Measurements from ENCODE around the gene GDPD5. TPM values are rescaled to one million over a fixed set of nuclear protein-coding genes. Genes with fewer than 3 reads are reported as not detected.
"Not testable (repeated sequence)": the region's sequence is repeated elsewhere in the genome, so short reads cannot be mapped to it uniquely, and the experiment has no call there.

GDPD5 gene
- total RNA-seq, 1 donor from 2014 or later: 36.6 TPM

- Histone ChIP-seq H3K9me3 (no peaks in the 10 kb centered on the region), H3K4me3 (no peak overlapping the region), H3K27me3 (no peaks in the 10 kb centered on the region), H3K4me1 (no peaks in the 10 kb centered on the region), H3K36me3 (no peaks in the 10 kb centered on the region), H3K27ac (no peak overlapping the region)
- no peak for TF ChIP-seq POLR2A (IDR thresholded peaks at IDR 0.05)
- no peak for TF ChIP-seq POLR2AphosphoS5 (IDR thresholded peaks at IDR 0.05; ENCODE audit: insufficient read depth in 1 of 2, low read depth in 1 of 2)
- no peak for TF ChIP-seq CTCF (IDR thresholded peaks at IDR 0.05)
- intact Hi-C loops (cut with DNase I): no loop called here
- no peak for DNase-seq (ENCODE audit: extremely low spot score in 2 of 2)
Measured at GRCh38 chr11:75421902-75422247, 103.9 kb downstream of the GDPD5 start.

- Histone ChIP-seq H3K27ac (no peak overlapping the region), H3K4me1 (no peaks in the 10 kb centered on the region), H3K27me3 (no peaks in the 10 kb centered on the region), H3K4me3 (no peak overlapping the region), H3K36me3 (no peaks in the 10 kb centered on the region), H3K9me3 (no peaks in the 10 kb centered on the region)
- no peak for DNase-seq (ENCODE audit: extremely low spot score in 2 of 2)
- intact Hi-C loops (cut with DNase I): no loop called here
- TF ChIP-seq POLR2A (IDR thresholded peaks at IDR 0.05): no peak
- TF ChIP-seq CTCF (IDR thresholded peaks at IDR 0.05): no peak
- no peak for TF ChIP-seq POLR2AphosphoS5 (IDR thresholded peaks at IDR 0.05; ENCODE audit: insufficient read depth in 1 of 2, low read depth in 1 of 2)
Measured at GRCh38 chr11:75421035-75421602, 104.6 kb downstream of the GDPD5 start.

GRCh38 chr11:75420224-75421034 lies 105.3 kb downstream of the GDPD5 start:
- Histone ChIP-seq H3K27me3 (no peaks in the 10 kb centered on the region), H3K4me3 (no peak overlapping the region), H3K4me1 (no peaks in the 10 kb centered on the region), H3K9me3 (no peaks in the 10 kb centered on the region), H3K36me3 (no peaks in the 10 kb centered on the region), H3K27ac (no peak overlapping the region)
- TF ChIP-seq CTCF (IDR thresholded peaks at IDR 0.05) (no peak), POLR2AphosphoS5 (IDR thresholded peaks at IDR 0.05; ENCODE audit: insufficient read depth in 1 of 2, low read depth in 1 of 2) (no peak), POLR2A (IDR thresholded peaks at IDR 0.05) (no peak)
- DNase-seq (ENCODE audit: extremely low spot score in 2 of 2): no peak
- intact Hi-C loops (cut with DNase I): no loop called here

- Histone ChIP-seq H3K9me3 (no peaks in the 10 kb centered on the region), H3K36me3 (peaks cover 0 to under 1% of the 10 kb centered on the region in 2 donors), H3K4me1 (no peaks in the 10 kb centered on the region), H3K27me3 (no peaks in the 10 kb centered on the region), H3K4me3 (no peak overlapping the region), H3K27ac (no peak overlapping the region)
- intact Hi-C loops (cut with DNase I): no loop called here
- DNase-seq (ENCODE audit: extremely low spot score in 2 of 2): no peak
- TF ChIP-seq POLR2AphosphoS5 (IDR thresholded peaks at IDR 0.05; ENCODE audit: insufficient read depth in 1 of 2, low read depth in 1 of 2) (no peak), POLR2A (IDR thresholded peaks at IDR 0.05) (no peak), CTCF (IDR thresholded peaks at IDR 0.05) (no peak)
Measured at GRCh38 chr11:75413864-75414263, 111.9 kb downstream of the GDPD5 start.

DNA sequence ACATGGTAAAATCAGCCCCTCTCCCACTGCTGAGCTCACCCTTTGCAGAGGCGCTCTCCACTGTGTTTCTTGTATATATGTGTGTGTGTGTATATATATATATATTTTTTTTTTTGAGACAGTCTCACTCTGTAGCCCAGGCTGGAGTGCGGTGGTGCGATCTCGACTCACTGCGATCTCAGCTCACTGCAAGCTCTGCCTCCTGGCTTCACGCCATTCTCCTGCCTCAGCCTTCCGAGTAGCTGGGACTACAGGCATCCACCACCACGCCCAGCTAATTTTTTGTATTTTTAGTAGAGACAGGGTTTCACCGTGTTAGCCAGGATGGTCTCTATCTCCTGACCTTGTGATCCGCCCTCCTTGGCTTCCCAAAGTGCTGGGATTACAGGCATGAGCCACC lies 112.6 kb downstream of the GDPD5 start:
- H3K9me3 ChIP-seq; DNase-seq (ENCODE audit: extremely low spot score in 2 of 2); H3K4me3 ChIP-seq; H3K4me1 ChIP-seq; H3K27ac ChIP-seq; H3K27me3 ChIP-seq; intact Hi-C loops (cut with DNase I); H3K36me3 ChIP-seq: not testable (repeated sequence)

- H3K9me3 ChIP-seq; H3K4me3 ChIP-seq; H3K4me1 ChIP-seq; H3K27me3 ChIP-seq; H3K27ac ChIP-seq; DNase-seq (ENCODE audit: extremely low spot score in 2 of 2); intact Hi-C loops (cut with DNase I): not testable (repeated sequence)
- H3K36me3 ChIP-seq: peaks cover 0 to 26% of the 10 kb centered on the region in 2 donors
Measured at GRCh38 chr11:75409971-75410370, 115.8 kb downstream of the GDPD5 start.

Data from vagina (tissue), 2 donors.